Left renal cortex interstitium (tissue), 4 donors: ENCODE measurements around the gene OCIAD2. TPM values are rescaled to one million over a fixed set of nuclear protein-coding genes. Genes with fewer than 3 reads are reported as not detected.
"Not testable (repeated sequence)": the region's sequence is repeated elsewhere in the genome, so short reads cannot be mapped to it uniquely, and the experiment has no call there.

Experiments
- DNase-seq, 4 donors: peaks; one replicate each; pipeline ENCODE4 v3.0.0-alpha.2; 2013; ENCODE audit warnings: low read depth in 4 of 4, low spot score in 2 of 4, missing footprints in 1 of 4
- polyA plus RNA-seq, 4 donors: library from polyadenylated mRNA; unstranded; fragments of 120-200 nt; gene quantifications; one replicate each; pipeline ENCODE4 v1.2.1, GENCODE V29; 2013; ENCODE audit not compliant: insufficient read length in 4 of 4

The OCIAD2 gene
- polyA plus RNA-seq, 4 donors: 176 to 230 (median 209) TPM

DNA sequence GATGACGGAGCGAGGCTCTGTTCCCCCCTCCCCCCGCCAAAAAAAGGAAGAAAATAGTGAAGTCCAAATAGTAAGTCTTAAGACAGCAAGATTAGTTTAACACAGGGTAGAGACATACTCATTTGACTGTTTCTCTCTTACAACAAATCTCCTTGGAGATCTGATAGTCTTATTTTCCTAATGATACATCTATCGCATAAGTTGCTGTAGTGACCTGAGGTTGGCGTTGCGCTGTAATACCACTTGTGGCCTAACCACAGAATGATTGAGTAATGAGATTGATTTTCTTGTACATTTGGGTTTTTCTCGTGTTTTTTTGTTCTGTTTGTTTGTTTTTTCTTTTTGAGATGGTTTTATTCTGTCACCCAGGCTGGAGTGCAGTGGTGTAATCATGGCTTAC lies 48.4 kb downstream of the OCIAD2 start:
- no peak for DNase-seq

DNA sequence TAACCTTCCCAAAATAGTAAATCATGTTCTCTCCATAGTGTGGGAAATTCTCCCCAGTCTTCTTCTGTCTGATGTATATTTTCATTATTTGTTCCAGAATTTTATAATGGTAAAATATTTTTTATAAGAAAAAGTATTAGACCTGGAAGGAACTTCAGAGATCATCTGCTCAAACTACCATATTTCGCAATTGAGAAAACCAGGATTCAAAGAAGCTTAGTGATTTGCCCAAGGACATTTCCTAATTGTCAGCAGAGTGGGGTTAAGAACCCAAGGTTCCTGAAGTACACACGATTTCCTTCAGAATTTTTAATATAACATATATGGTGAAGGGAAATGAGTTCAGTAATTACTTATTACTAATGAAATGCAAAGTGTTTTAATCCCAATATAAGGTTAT lies 51.6 kb downstream of the OCIAD2 start:
- no peak for DNase-seq

DNA sequence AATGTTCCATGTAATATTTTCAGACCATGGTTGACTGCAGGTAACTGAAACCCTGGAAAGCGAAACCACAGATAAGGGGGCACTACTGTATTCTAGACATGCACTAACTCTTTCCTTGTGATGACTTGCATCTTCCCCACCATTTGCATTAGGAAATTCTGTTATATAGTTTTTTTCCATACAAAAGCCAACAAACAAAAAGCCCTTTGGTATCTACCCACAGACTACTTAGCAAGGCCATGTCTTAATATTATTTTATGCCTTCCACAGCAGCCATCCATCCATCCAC lies 52.2 kb downstream of the OCIAD2 start:
- no peak for DNase-seq

DNA sequence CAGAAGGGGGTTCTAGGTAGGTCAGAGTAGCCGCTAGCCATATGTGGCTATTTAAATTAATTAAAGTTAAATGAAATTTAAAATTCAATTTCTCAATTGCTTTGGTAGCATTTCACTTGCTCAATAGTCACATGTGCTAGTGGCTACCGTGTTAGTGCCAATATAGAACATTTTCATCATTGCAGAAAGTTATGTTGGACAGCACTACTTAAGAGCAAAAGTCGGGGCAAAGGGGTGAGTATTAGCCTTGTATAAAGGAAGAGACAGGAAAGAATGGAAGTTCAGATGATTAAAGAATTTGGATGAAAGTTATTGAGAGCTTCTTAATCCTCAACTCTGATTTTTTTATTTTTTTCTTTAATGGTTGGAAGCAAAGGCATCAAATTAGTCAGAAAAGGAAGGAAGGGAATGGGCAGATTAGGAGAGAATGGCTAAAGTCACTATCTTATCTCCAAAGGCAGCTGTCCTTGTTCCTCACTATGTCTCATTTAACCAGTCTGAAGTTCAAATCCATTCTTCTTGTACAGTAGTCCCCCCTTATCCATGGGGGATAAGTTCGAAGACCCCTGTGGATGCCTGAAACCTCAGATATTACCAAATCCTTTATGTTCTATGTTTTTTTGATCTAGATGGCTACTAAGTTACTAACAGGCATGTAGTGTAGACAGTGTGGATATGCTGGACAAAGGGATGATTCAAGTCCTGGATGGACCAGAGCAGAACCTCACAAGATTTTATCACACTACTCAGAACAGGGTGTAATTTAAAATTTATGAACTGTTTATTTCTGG lies 52.8 kb downstream of the OCIAD2 start:
- DNase-seq: no peak

DNA sequence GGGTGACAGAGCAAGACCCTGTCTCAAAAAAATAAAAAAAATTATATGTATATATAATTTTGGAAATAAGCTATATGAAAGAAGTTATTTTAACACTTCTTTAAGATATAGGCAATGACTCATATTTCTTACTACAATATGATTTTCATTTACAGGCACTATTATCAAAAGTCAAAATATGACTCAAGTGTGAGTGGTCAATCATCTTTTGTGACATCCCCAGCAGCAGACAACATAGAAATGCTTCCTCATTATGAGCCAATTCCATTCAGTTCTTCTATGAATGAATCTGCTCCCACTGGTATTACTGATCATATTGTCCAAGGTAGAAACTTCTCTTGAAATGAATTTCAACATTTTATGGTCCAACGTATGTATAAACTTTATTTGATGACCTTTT lies 54.9 kb downstream of the OCIAD2 start:
- no peak for DNase-seq

DNA sequence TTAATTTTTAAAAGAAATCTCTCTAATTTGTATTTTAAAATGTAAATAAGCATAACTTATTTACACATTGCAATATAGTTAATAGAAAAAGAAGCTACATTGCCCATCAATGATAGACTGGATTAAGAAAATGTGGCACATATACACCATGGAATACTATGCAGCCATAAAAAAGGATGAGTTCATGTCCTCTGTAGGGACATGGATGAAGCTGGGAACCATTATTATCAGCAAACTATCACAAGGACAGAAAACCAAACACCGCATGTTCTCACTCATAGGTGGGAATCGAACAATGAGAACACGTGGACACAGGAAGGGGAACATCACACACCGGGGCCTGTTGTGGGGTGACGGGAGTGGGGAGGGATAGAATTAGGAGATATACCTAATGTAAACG lies 57.8 kb downstream of the OCIAD2 start:
- not testable (repeated sequence) for DNase-seq

DNA sequence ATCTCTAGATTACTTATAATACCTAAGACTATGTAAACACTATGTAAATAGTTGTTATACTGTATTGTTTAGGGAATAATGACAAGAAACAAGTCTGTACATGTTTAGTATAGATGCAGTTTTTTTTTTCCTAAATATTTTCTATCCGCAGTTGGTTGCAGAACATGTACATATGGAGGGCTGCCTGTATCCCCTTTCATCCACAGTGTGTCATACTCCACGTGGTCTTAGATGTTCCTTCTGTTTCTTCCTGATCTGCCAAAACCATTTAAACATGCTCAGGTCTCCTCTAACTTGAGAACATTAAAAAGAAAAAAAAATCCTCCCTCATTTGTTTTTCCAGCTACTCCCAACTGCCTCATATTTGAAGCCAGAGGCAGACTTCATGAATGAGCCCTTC lies 61.7 kb downstream of the OCIAD2 start:
- DNase-seq: no peak

DNA sequence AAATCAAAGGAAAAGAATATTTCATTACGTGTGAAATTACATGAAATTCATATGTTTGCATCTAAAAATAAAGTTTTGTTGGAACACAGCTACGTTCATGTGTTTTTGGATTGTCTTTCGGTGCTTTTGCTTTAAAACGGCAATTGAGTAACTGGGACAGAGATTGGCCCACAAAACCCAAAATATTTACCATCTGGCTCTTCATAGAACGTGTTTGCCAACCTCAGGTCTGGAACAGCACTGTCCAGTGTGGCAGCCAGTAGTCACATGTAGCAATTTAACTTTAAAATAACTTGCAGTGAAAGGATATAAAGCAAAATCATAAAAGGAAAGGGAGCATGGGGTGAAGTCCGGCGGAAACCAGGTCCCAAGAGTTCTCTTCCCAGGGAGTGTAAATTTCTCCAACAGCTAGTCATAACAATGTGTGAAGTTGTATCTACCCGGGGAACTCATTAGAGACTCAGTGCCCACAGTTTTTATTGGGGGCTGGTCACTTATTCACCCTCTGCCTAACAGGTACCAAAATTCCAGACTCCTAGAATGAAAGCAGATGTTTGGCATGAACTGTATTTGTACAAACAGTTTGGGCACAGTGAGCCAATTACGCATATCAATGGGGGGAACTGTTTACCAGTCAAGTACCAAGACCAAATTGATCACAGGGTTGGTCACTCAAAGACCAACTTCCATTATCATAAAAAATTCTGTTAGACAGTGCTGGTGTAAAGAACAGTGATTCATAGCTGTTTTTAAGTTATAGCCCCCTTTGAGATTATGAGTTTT lies 65.3 kb downstream of the OCIAD2 start:
- no peak for DNase-seq

DNA sequence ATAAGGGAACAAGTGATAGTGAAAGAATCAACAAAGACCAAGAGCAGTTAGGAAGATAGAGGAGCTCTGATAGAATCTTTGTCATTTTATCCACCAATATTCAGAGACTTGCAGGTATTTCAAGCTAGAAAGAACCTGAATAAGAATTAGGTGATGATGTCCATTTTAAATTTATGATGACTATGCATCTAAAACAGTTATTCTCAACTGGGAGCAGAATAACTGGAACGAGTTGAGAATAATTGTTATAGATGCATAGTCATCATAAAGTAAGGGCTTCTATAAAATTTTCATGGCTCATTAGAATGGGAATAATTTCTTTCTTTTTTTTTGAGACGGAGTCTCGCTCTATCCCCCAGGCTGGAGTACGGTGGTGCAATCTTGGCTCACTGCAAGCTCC lies 69.9 kb downstream of the OCIAD2 start:
- DNase-seq: no peak

Other genes with a start within 250 kb of the OCIAD2 start
- gene FRYL, start 126.5 kb downstream of the OCIAD2 start, polyA plus RNA-seq: 10 to 100 TPM; 38.4 to 52.3 (median 43.8) TPM
- 100 to 1,000 TPM; 215 to 284 (median 253) TPM for gene OCIAD1, start 75.7 kb downstream of the OCIAD2 start, polyA plus RNA-seq
- 1 to 10 TPM; 5.7 to 9.9 (median 5.8) TPM for gene CWH43, start 79.5 kb upstream of the OCIAD2 start, polyA plus RNA-seq